ENCODE data around the gene COPZ2. TPM values are rescaled to one million over a fixed set of nuclear protein-coding genes. Genes with fewer than 3 reads are reported as not detected.
"Not testable (repeated sequence)": the region's sequence is repeated elsewhere in the genome, so short reads cannot be mapped to it uniquely, and the experiment has no call there.

The COPZ2 gene
- total and polyA plus RNA-seq, 9 of the 15 experiments (the other 6 are each of a cell fraction or from before 2014, with no cell fraction given): 0.22 to 0.49 TPM; not detected in 7

DNA sequence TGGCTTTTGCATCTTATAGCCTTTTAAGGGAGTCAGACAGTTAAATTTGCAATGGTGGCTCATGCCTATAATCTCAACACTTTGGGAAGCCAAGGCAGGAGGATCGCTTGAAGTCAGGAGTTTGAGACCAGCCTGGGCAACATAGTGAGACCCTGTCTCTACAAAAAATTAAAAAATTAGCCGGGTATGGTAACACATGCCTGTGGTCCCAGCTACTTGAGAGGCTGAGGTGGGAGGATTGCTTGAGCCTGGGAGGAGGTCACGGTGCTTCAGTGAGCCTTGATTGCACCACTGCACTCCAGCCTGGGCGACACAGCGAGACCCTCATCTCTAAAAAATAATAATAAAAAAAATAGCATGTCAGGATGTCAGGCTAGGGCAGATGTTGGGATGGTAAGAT, 35.9 kb downstream of the COPZ2 start:
- Histone ChIP-seq H2AFZ (ENCODE audit: low read depth, low read length) (peak overlapping the region; percentile 91; the same call in 1 of the 2 replicates), H3K4me1 (replicated peaks in 1 of 2; ENCODE audit: control insufficient read depth in 2 of 2, insufficient read depth in 2 of 2, low read length in 2 of 2) (peaks cover 15 to 20% of the 10 kb centered on the region in 2 experiments), H3K27ac (ENCODE audit: extremely low read depth, low read depth, low read length) (peak overlapping the region; percentile 87; the same call in 1 of the 3 replicates)
- H3K36me3 ChIP-seq (ENCODE audit: control insufficient read depth, insufficient read depth, low read length); DNase-seq (ENCODE audit: extremely low read depth in 1 of 4, low spot score in 3 of 4); ATAC-seq; H4K20me1 ChIP-seq (replicated peaks; ENCODE audit: control insufficient read depth, insufficient read depth, low read length); CTCF ChIA-PET (ENCODE audit: low intra/inter-chr PET ratio); in situ Hi-C loops (cut with MboI); H3K9me1 ChIP-seq (ENCODE audit: control insufficient read depth, insufficient read depth, low read length); intact Hi-C loops (cut with micrococcal nuclease); H3K4me3 ChIP-seq; H3K4me2 ChIP-seq (ENCODE audit: insufficient read depth, low read length); FAIRE-seq; H3K27me3 ChIP-seq (ENCODE audit: control insufficient read depth in 2 of 2, insufficient read depth in 2 of 2, low read length in 2 of 2); BruUV-seq (replicated peaks); H3K9ac ChIP-seq (ENCODE audit: insufficient read depth in 1 of 2, low read depth in 2 of 2, low read length in 2 of 2); H3K9me3 ChIP-seq (replicated peaks; ENCODE audit: control insufficient read depth, insufficient read depth, low read depth, low read length); H3K79me2 ChIP-seq (ENCODE audit: control insufficient read depth, insufficient read depth, low read length): not testable (repeated sequence)
- WGBS (ENCODE audit: insufficient coverage, low coverage, missing lambda C conversion rate): 96% methylated on average over 5 of the region's 5 CpGs
- peak; percentile 56 for TF ChIP-seq ZNF121 (CRISPR knock-in tag; conservative IDR thresholded peaks at IDR 0.05)
- POLR2A ChIA-PET: interaction anchor here (1.1 to 1.6 kb wide), 3 partner anchors 10 to 106 kb away, joined by 3 to 6 read pairs (median 3); partner anchors contain the start of gene SP2

DNA sequence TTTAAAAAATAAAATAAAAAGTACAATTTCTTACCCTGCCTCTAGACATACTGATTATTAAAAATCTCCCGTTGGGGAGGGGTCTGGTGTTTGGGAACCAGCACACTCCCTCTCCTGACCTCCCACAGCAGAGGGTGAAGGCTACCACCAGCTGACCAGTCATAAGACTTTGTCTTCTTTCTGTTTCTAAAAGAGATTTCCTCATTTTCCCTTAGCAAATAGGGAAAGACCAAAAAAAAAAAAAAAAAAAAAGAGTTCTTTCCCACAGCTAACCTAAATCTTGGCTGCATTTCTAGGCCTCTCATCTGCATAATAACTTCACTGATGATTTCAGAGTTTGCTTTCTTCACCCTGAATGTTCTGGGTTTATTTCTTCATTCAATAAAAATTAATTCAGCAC, 36.4 kb downstream of the COPZ2 start:
- Histone ChIP-seq H3K27me3 (ENCODE audit: control insufficient read depth in 2 of 2, insufficient read depth in 2 of 2, low read length in 2 of 2) (no peaks in the 10 kb centered on the region), H3K79me2 (ENCODE audit: control insufficient read depth, insufficient read depth, low read length) (no peaks in the 10 kb centered on the region), H3K9ac (ENCODE audit: insufficient read depth in 1 of 2, low read depth in 2 of 2, low read length in 2 of 2) (no peak overlapping the region), H2AFZ (ENCODE audit: low read depth, low read length) (no peak overlapping the region), H3K4me1 (replicated peaks in 1 of 2; ENCODE audit: control insufficient read depth in 2 of 2, insufficient read depth in 2 of 2, low read length in 2 of 2) (peaks cover 20 to 24% of the 10 kb centered on the region in 2 experiments), H3K27ac (ENCODE audit: extremely low read depth, low read depth, low read length) (no peak overlapping the region), H3K4me3 (no peak overlapping the region), H3K36me3 (ENCODE audit: control insufficient read depth, insufficient read depth, low read length) (no peaks in the 10 kb centered on the region), H3K9me1 (ENCODE audit: control insufficient read depth, insufficient read depth, low read length) (no peaks in the 10 kb centered on the region), H3K9me3 (replicated peaks; ENCODE audit: control insufficient read depth, insufficient read depth, low read depth, low read length) (no peaks in the 10 kb centered on the region), H4K20me1 (replicated peaks; ENCODE audit: control insufficient read depth, insufficient read depth, low read length) (no peaks in the 10 kb centered on the region), H3K4me2 (ENCODE audit: insufficient read depth, low read length) (no peak overlapping the region)
- BruUV-seq (replicated peaks): no TSS peak
- ATAC-seq (no peak), FAIRE-seq (no peak), DNase-seq (ENCODE audit: extremely low read depth in 1 of 4, low spot score in 3 of 4) (no peak)
- CTCF ChIA-PET (ENCODE audit: low intra/inter-chr PET ratio): no interaction called here
- POLR2A ChIA-PET: interaction anchor here (1.1 to 1.6 kb wide), 2 partner anchors 10 to 106 kb away, joined by 3 to 6 read pairs; partner anchors contain the start of gene SP2
- 74% methylated on average over 1 of the region's 1 CpG for WGBS (ENCODE audit: insufficient coverage, low coverage, missing lambda C conversion rate)
- TF ChIP-seq ZSCAN32 (CRISPR knock-in tag; IDR thresholded peaks at IDR 0.05): no peak
- TF ChIP-seq, protein P1, sequence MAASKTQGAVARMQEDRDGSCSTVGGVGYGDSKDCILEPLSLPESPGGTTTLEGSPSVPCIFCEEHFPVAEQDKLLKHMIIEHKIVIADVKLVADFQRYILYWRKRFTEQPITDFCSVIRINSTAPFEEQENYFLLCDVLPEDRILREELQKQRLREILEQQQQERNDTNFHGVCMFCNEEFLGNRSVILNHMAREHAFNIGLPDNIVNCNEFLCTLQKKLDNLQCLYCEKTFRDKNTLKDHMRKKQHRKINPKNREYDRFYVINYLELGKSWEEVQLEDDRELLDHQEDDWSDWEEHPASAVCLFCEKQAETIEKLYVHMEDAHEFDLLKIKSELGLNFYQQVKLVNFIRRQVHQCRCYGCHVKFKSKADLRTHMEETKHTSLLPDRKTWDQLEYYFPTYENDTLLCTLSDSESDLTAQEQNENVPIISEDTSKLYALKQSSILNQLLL (CRISPR knock-in tag; IDR thresholded peaks at IDR 0.05; ENCODE audit: borderline replicate concordance): no peak
- TF ChIP-seq FOXJ3 (CRISPR knock-in tag; IDR thresholded peaks at IDR 0.05): no peak
- intact Hi-C loops (cut with micrococcal nuclease): no loop called here
- in situ Hi-C loops (cut with MboI): no loop called here

Data from K562 (cell line).